ENCODE measurements around the gene FREM2. TPM values are rescaled to one million over a fixed set of nuclear protein-coding genes. Genes with fewer than 3 reads are reported as not detected.

The FREM2 gene
- total RNA-seq, 3 donors from 2014 or later, result 0.82 to 3.3 (median 1.3) TPM

DNA sequence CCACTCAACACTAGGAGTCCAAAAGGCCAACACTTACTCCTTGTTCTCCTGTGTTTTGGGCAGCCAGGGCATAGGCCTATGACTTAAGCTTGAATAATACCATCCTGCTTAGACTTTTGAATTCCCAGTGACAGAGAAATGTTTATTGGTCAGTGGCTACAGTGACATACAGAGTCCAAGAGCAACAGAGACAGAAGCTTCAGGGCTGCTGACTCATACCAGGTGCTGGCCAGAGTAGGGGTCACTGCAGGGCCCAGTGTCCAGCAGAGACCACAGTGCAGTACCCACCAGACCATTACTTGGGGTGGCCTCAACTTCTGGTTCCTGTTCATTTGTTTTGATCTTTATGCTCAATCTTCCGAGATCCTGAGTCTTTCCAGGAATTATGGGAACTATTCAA lies 6.0 kb upstream of the FREM2 start:
- DNase-seq, result no peak
- intact Hi-C loops (cut with DNase I, micrococcal nuclease), result no loop called here
- no peaks in the 10 kb centered on the region for H3K4me1 ChIP-seq (ENCODE audit: low read depth)
- ATAC-seq, result no peak
- no peaks in the 10 kb centered on the region for H3K9me3 ChIP-seq
- TF ChIP-seq, protein P1, sequence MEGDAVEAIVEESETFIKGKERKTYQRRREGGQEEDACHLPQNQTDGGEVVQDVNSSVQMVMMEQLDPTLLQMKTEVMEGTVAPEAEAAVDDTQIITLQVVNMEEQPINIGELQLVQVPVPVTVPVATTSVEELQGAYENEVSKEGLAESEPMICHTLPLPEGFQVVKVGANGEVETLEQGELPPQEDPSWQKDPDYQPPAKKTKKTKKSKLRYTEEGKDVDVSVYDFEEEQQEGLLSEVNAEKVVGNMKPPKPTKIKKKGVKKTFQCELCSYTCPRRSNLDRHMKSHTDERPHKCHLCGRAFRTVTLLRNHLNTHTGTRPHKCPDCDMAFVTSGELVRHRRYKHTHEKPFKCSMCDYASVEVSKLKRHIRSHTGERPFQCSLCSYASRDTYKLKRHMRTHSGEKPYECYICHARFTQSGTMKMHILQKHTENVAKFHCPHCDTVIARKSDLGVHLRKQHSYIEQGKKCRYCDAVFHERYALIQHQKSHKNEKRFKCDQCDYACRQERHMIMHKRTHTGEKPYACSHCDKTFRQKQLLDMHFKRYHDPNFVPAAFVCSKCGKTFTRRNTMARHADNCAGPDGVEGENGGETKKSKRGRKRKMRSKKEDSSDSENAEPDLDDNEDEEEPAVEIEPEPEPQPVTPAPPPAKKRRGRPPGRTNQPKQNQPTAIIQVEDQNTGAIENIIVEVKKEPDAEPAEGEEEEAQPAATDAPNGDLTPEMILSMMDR (IDR thresholded peaks at IDR 0.05), result no peak
- H3K36me3 ChIP-seq (ENCODE audit: low read depth), result no peaks in the 10 kb centered on the region
- no peak overlapping the region for H3K4me3 ChIP-seq

DNA sequence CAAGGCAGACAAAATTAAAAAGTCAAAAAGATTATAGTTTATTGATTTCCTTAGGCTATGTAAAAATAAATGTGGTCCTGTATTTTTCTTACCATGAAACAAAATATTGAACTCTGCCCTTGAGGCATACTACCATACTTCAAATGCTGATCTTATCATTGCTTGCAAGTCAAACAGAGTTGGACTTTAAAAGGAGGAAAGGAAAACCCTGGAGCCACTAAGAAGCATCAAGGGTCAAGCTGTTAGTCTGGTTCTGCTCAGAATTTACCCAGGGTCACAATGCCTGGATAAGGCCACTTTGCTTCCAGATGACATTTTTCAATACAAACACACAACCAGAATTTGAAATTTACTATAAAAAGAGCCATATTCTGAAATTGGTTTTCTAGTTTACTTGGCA lies 2.2 kb upstream of the FREM2 start:
- Histone ChIP-seq H3K4me1 (ENCODE audit: low read depth) (peaks cover 7% of the 10 kb centered on the region), H3K9me3 (no peaks in the 10 kb centered on the region), H3K36me3 (ENCODE audit: low read depth) (no peaks in the 10 kb centered on the region), H3K4me3 (no peak overlapping the region)
- ATAC-seq (no peak), DNase-seq (no peak)
- intact Hi-C loops (cut with DNase I, micrococcal nuclease), result no loop called here
- TF ChIP-seq, protein P1 (IDR thresholded peaks at IDR 0.05), result no peak

DNA sequence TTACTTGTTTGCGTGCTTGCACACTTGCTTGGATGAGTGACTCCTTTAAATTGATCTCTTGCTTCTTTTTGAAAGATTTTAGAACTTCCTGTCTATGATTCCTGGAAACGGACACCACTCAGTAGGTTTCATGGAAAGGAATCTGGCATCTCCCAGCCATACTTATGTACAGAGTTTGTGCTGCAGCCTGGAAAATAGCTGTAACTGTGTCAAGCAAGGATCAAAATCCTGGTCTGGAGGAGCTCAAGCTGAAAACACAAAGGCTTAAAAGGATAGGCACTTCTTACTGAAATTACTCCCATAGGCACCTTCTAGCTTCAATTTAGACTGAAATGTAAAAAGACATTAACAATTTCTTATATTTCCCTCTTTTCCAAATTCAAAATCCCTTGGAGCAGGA lies 1.4 kb upstream of the FREM2 start:
- ATAC-seq (no peak), DNase-seq (no peak)
- H3K4me3 ChIP-seq, result no peak overlapping the region
- H3K4me1 ChIP-seq (ENCODE audit: low read depth), result peaks cover 7% of the 10 kb centered on the region
- H3K9me3 ChIP-seq, result no peaks in the 10 kb centered on the region
- intact Hi-C loops (cut with DNase I, micrococcal nuclease), result no loop called here
- H3K36me3 ChIP-seq (ENCODE audit: low read depth), result no peaks in the 10 kb centered on the region
- TF ChIP-seq, protein P1 (IDR thresholded peaks at IDR 0.05), result no peak

DNA sequence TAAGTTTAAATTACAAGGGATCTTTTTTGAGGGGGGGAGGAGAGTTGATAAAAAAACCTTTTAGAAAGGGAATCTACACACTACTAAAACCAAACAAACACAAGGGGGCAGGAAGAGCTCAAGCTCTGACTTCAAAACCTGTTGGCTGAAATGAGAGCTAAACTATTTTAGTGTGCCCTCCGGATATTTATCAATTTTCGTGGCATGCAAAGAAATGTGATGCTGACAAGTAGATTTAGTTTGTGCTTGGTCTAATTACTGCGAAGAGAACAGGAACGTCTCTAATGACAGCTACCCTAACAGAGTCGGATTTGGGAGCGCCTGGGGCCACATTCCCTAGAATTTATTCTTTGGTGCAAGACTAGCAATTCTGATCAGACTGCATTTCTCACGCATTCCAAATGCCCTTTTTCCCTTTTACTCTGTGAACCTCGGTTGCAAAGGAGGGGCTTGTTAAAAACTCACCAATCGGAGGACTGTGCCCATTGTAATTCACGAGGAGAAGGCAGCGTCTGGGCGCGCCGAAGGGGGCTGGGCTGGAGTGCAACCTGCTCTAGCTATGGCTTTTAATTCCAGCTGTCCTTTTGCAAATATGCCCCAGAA lies 802 bp upstream of the FREM2 start:
- Histone ChIP-seq H3K4me3 (no peak overlapping the region), H3K4me1 (ENCODE audit: low read depth) (peaks cover 7% of the 10 kb centered on the region), H3K9me3 (no peaks in the 10 kb centered on the region), H3K36me3 (ENCODE audit: low read depth) (no peaks in the 10 kb centered on the region)
- intact Hi-C loops (cut with DNase I, micrococcal nuclease), result loop anchor here in 1 of 2 donors (2.0 kb wide), 1 partner anchor 77 kb away; no protein-coding TSS in a partner anchor
- DNase-seq (peak in 2 of 3 donors; percentile 50 to 57), ATAC-seq (peak; percentile 37)
- TF ChIP-seq, protein P1 (IDR thresholded peaks at IDR 0.05), result no peak

DNA sequence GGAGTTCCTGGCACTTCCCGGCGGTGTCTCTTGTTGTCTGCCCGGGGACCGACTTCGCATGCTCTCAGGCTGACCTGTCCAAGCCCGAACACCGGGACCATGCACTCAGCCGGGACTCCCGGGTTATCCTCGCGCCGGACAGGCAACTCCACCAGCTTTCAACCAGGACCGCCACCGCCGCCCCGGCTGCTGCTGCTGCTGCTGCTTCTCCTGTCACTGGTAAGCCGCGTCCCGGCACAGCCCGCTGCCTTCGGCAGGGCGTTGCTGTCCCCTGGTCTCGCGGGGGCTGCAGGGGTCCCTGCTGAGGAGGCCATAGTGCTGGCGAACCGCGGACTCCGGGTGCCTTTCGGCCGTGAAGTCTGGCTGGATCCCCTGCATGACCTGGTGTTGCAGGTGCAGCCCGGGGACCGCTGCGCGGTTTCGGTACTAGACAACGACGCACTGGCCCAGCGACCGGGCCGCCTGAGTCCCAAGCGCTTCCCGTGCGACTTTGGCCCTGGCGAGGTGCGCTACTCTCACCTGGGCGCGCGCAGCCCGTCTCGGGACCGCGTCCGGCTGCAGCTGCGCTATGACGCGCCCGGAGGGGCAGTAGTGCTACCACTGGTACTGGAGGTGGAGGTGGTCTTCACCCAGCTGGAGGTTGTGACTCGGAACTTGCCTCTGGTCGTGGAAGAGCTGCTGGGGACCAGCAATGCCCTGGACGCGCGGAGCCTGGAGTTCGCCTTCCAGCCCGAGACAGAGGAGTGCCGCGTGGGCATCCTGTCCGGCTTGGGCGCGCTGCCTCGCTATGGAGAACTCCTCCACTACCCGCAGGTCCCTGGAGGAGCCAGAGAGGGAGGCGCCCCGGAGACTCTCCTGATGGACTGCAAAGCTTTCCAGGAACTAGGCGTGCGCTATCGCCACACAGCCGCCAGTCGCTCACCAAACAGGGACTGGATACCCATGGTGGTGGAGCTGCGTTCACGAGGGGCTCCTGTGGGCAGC lies 661 bp downstream of the FREM2 start:
- Histone ChIP-seq H3K4me1 (ENCODE audit: low read depth) (peaks cover 7% of the 10 kb centered on the region), H3K9me3 (no peaks in the 10 kb centered on the region), H3K36me3 (ENCODE audit: low read depth) (no peaks in the 10 kb centered on the region), H3K4me3 (no peak overlapping the region)
- TF ChIP-seq, protein P1 (IDR thresholded peaks at IDR 0.05), result no peak
- DNase-seq (peak in 2 of 3 donors; percentile 7 to 26), ATAC-seq (peak; percentile 54)
- intact Hi-C loops (cut with DNase I, micrococcal nuclease), result loop anchor here in 1 of 2 donors (2.0 kb wide), 1 partner anchor 75 kb away; no protein-coding TSS in a partner anchor
